Erythroblast (primary cell): ENCODE data around the gene FBRS.
"Not testable (repeated sequence)": the region's sequence is repeated elsewhere in the genome, so short reads cannot be mapped to it uniquely, and the experiment has no call there.

Source experiments
- DNase-seq, 2 experiments: peaks; one replicate each; lab custom pipeline; 2025; lab: John Stamatoyannopoulos, UW
- GATA1 ChIP-seq: IDR thresholded peaks from 2 replicates; pipeline ENCODE4 v1.6.1; 2011; ENCODE audit warnings: low read depth, mild to moderate bottlenecking, control low read depth, low read length, moderate library complexity
- POLR2A ChIP-seq: IDR thresholded peaks from 2 replicates; pipeline ENCODE4 v1.6.1; 2011; ENCODE audit warnings: mild to moderate bottlenecking, low read length

Gene FBRS

DNA sequence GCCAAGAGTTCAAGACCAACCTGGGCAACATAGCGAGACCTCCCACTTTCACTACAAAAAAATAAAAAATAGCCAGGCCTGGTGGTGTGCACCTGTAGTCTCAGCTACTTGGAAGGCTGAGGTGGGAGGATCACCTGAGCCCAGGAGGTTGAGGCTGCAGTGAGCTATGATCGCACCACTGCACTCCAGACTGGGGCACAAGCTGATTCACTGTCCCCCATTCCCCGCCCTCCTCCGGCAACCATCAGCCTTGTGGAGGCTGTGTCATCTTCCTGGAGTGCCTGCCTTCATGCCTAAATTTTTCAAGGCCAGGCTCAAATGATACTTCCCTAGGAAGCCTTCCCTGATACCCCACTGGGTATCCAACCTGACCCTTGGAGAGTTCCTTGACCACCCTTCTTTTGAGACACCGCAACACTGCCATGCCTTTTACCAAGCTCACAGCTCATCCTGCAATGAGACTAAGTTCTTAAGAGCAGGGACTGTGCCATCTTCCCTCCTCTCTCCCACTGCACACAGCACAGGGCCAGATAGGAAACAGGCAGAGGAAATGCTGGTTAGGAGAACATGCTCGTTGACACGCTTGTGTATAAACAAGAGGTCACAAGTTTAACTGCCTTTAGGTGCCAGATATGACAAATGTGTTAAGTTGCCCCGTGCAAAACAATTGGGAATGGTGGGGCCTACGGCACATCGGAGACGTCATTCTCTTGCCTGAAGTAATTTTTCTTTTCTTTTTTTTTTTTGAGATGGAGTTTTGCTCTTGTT lies 36.9 kb downstream of the FBRS start:
- DNase-seq: no peak
- TF ChIP-seq POLR2A (no peak), GATA1 (no peak)

DNA sequence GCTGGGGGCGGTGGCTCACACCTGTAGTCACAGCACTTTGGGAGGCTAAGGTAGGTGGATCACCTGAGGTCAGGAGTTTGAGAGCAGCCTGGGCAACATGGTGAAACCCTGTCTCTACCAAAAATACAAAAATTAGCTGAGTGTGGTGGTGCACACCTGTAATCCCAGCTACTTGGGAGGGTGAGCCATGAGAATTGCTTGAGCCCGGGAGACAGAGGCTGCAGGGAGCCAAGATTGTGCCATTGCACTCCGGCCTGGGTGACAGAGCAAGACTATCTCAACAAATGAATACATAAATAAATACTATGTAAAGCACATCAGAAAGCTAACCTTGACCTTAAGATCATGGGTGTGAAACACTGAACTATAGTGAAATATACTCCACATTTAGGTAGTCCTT lies 38.4 kb downstream of the FBRS start:
- not testable (repeated sequence) for DNase-seq

DNA sequence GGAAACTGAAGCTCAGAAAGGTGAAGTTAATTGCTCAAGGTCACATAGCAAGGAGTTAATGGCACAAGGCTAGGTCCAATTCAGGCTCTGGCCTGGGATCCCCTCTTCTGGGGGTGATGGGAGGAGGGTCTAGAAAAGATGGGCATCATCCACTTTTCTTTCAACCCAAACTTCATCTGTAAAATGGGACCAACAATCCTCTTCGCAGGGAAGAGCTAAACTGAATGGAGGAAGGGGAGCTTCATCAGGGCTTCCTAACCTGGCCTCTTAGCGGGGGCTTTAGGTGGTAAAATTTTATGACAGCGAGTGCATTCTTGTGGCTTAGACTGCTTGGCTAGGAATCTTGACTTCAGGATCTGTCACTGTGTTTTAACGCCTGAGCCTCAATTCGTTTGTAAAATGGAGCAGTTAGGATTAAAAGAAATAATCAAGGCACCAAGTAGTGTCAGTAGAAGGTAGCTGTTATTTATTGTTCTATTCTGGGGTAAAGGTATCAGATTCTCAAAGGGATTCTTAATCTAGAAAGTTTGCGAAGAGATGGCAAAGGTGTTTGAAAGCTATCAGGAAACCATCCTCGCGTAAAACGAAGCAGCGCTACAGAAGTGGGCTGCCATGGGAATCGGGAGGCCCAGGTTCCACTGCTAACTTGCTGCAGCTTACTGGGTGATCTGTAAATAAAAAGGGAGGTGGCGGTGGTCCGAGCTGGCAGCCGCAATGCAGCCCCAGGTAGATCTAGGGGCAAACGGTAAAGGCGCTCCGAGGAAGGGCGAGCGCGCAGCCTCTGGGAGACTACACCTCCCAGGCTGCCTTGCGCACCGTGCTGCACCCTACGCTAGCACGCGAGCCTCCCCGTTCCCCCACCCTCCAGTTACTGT lies 39.3 kb downstream of the FBRS start:
- TF ChIP-seq GATA1 (no peak), POLR2A (no peak)
- DNase-seq: no peak

DNA sequence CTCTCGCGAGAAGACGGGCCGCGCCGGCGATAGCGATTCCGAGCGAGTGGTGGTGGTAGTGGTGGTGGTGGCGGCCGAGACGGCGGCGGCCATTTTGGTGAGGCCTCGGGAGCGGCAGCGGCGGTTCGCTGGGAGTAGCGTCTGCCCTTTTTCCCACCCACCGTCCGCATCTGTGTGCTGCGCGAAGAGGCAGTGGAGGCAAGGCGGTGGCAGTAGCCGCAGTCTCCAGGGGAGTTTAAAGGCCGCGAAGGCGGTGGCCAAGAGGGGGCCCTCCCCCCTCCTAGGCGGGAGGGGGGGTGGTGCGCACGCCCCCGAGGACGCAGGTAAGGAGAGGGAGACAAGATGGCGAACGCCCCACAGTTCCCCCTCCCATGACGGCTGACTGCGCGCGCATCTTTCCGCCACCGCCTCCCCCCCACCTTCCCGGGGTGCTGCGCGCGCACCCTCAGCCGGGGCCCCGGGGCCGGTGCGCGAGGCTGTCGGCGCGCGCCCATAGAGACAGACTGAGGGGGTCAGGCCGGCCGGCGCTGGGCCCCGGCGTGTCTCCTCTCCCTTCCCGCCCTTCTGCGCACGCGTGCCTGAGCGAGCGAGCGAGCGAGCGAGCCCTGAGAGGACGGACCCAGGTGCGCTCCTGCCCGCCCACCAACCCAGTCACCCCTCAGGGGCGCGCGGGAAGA lies 40.0 kb downstream of the FBRS start:
- peak; percentile 92 for TF ChIP-seq POLR2A
- no peak for TF ChIP-seq GATA1
- peak; percentile 99 for DNase-seq

DNA sequence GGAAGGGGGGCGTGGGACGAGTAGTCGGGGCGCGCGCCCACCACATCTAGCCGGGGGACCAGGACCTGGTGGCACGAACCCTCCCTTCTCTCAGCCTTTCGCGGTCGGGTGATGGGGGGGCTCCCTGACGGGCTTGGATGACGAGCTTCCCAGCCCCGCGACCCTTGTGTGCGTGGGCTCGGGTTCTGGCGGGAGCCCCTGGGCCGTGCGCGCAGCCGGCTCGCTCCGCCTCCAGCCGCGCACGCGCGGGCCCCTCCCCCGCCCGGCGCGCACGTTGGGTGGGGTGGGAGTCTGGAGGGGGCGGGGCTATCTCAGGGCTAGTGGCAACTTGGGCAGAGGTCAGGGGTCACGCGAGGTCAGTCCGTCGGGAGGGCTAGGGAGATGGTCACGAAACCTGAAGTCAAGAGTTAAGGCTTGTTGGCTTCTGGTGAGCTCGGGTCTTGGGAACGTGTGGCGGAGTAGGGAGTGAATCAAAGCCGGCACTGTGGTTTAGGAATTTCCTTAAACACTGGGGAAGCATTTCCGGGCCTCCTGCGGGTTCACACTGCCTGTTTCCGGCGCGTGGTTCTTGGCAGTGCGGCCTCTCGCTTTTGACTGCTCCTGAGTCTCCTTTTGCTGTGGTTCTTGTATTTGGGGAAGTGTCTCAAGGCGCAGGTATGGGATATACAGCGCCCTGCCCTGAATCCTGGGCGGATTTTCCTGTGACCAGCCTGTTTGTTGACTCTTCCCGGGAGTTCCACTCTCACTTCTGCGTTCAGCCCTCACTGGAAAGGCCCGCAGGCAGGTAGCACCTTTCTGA lies 40.8 kb downstream of the FBRS start, which contains the start of gene SRCAP:
Gene SRCAP, plus strand, starts transcription at position 356 of the 799 bp plus-strand sequence. CDS start 1,654 bp downstream, outside the sequence.
- peak; percentile 91 to 94 for DNase-seq
- TF ChIP-seq POLR2A (peak; percentile 39), GATA1 (no peak)

DNA sequence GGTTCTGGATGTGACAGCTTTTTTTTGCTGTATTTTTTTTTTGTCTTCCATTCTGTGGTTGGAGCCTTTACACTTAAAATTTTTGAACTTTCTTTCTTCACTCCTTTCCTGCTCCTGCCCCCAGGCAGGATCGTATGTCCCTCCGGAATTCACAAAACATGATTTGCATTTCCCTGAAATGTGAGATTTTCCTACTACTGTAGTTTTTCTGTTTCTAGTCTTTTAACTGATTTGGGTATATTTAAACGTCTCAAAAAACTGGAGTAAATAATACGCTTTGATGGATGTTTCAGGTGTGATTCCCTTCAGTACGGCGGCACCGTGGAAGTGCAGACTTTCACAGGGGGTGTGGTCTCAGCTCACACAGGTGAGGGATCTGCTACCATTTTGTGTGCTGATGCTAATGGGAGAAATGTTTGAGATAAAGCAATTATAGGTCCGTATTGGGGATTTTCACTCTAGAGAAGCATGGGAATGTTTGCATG lies 41.4 kb downstream of the FBRS start:
- no peak for DNase-seq
- TF ChIP-seq POLR2A (no peak), GATA1 (no peak)

DNA sequence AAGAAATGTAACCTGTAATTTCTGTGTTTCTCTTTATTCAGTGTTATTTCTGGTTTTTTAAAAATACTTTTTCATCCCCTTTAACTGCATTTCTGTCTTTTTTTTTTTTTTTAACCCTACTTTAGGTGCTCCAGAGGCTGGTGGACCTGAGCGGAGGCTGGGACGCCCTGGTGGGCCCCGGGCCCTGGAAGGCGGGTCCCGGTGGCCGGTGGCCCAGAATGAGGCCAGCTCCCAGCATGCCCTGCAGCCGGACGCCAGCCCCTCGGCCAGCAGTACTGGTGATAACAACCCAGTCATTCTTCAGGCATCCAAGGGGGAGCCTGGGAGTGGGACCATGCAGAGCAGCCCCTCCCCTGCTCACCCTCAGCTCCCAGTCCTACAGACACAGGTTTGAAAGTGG lies 42.3 kb downstream of the FBRS start:
- TF ChIP-seq POLR2A (no peak), GATA1 (no peak)
- DNase-seq: no peak

DNA sequence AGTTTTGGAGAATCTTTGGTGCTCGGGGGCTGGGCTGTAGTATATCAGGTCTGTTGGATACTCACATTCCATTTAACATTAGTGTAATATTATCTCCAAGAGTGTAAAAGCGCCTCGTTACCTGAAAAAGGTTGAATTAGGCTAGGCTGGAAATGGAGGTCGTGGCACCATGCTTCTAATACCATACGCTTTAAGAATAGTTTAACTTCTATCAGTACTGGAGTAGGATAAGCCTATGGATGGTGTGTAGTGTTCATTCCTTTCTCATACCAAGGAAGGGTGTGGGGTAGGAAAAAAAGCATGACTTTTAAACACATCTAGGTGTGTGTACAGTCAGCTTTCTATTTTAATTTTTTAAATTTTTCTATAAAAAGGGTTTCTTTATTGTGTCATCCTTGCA lies 42.7 kb downstream of the FBRS start:
- no peak for DNase-seq
- TF ChIP-seq GATA1 (no peak), POLR2A (no peak)

DNA sequence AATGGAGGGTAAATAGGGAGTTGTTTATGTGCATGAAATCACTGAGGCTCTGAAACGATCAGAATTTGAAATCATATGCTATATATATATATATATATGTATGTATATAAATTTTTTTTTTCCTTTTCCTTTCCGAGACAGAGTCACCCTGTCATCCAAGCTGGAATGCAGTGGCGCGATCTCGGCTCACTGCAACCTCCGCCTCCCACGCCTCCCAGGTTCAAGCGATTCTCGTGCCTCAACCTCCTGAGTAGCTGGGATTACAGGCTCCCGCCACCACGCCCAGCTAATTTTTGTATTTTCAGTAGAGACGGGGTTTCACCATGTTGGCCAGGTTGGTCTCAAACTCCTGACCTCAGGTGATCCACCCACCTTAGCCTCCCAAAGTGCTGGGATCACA lies 44.8 kb downstream of the FBRS start:
- not testable (repeated sequence) for DNase-seq

DNA sequence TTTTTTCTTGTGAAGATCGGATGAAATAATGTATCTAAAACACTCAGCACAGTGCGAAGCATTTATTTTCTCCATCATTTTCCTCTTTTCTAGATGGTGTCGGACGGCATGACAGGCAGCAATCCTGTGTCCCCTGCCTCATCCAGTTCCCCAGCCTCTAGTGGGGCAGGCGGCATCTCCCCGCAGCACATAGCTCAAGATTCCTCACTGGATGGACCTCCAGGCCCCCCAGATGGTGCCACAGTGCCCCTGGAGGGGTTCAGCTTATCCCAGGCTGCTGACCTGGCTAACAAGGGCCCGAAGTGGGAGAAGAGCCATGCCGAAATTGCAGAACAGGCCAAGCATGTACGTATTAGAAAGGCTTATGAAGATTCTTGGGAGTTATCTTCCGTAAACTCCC lies 45.7 kb downstream of the FBRS start:
- no peak for DNase-seq
- no peak for TF ChIP-seq POLR2A

DNA sequence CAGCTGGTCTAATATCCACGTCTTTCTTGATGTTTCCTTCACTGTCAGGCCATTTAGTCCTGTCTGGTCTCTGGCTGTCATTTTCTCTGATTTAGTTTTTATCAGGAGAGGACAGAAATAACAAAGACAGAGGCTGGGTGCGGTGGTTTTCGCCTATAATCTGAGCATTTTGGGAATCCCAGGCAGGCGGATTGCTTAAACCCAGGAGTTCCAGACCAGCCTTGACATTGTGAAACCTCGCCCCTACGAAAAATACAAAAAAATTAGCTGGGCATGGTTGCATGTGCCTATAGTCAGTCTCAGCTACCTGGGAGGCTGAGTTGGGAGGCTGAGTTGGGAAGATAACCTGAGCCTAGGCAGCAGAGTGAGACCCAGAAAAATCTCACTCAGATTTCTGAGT lies 47.8 kb downstream of the FBRS start:
- no peak for DNase-seq
- TF ChIP-seq POLR2A: no peak
- TF ChIP-seq GATA1: no peak

DNA sequence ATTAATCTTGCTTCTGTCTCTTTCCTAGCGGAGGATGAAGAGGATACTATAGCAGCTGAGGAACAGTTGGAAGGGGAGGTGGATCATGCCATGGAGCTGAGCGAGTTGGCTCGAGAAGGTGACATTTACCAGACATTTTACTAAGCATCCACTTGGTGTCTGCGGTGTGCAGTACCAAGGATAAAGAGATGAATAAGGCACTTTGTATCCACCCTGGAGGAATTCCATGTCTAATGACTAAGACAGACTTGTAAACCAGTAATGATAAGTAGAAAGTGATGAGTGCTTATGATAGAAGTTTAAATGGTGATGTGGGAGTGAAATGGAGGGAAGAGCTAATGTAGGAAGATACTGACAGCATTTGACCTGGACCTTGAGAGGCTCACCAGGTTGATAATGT lies 52.7 kb downstream of the FBRS start:
- no peak for TF ChIP-seq GATA1
- no peak for TF ChIP-seq POLR2A
- no peak for DNase-seq

DNA sequence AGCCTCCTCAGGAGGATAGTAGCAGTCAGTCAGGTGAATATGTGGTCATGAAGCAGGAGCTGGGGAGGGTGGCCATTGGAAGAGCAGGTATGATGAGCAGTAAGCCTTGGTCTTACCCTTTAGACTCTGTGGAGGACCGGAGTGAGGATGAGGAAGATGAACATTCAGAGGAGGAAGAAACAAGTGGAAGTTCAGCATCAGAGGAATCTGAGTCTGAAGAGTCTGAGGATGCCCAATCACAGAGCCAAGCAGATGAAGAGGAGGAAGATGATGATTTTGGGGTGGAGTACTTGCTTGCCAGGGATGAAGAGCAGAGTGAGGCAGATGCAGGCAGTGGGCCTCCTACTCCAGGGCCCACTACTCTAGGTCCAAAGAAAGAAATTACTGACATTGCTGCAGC lies 53.5 kb downstream of the FBRS start:
- TF ChIP-seq POLR2A: no peak
- TF ChIP-seq GATA1: no peak
- DNase-seq: no peak
